HepG2 (cell line): ENCODE measurements around the gene POU2AF3. TPM values are rescaled to one million over a fixed set of nuclear protein-coding genes. Genes with fewer than 3 reads are reported as not detected.
A peak's percentile ranks its signal among the peaks of the same experiment; 100 is the strongest.

Experiments
- AGO2 ChIP-seq: fragments of 200-400 bp; formaldehyde crosslinking; optimal IDR thresholded peaks from 2 replicates; pipeline ENCODE3; 2017; ENCODE audit warnings: mild to moderate bottlenecking, low read depth, low read length, moderate library complexity
- ATM ChIP-seq: fragments of 450-650 bp; IDR thresholded peaks from 2 replicates; pipeline ENCODE4 v1.7.1; 2017; ENCODE audit warnings: mild to moderate bottlenecking, borderline replicate concordance
- CAMTA2 ChIP-seq: sonication (generic); formaldehyde crosslinking; IDR thresholded peaks from 2 replicates; pipeline ENCODE4 v1.4.0; 2020; ENCODE audit warnings: mild to moderate bottlenecking, missing genetic modification reagents, borderline replicate concordance
- DMAP1 ChIP-seq: IDR thresholded peaks from 2 replicates; pipeline ENCODE4 v1.6.1; 2016
- KLF12 ChIP-seq: sonication (generic); formaldehyde crosslinking; IDR thresholded peaks from 2 replicates; pipeline ENCODE4 v1.4.0; 2020; ENCODE audit warnings: missing genetic modification reagents, borderline replicate concordance
- KLF13 ChIP-seq: sonication (generic); formaldehyde crosslinking; IDR thresholded peaks from 2 replicates; pipeline ENCODE4 v1.4.0; 2020; ENCODE audit warnings: mild to moderate bottlenecking, missing genetic modification reagents
- ZFAT ChIP-seq: sonication (generic); formaldehyde crosslinking; conservative IDR thresholded peaks from 2 replicates; pipeline ENCODE4 v1.8.1; 2023; ENCODE audit warnings: missing genetic modification reagents, inconsistent platforms
- ZNF230 ChIP-seq: sonication (generic); formaldehyde crosslinking; IDR thresholded peaks from 2 replicates; pipeline ENCODE4 v1.4.0; 2020; ENCODE audit warnings: mild to moderate bottlenecking, missing genetic modification reagents
- ZNF83 ChIP-seq: sonication (generic); formaldehyde crosslinking; IDR thresholded peaks from 2 replicates; pipeline ENCODE4 v1.4.0; 2020; ENCODE audit warnings: missing genetic modification reagents, mild to moderate bottlenecking, borderline replicate concordance
- ZNF879 ChIP-seq: sonication (generic); formaldehyde crosslinking; IDR thresholded peaks from 2 replicates; pipeline ENCODE4 v1.8.1; 2023; ENCODE audit warnings: missing genetic modification reagents
- polyA plus RNA-seq, 8 experiments: library from polyadenylated mRNA; depleted of rRNA in 3 of 8; stranded (reverse) in 7 of 8; unstranded in 1 of 8; fragments of >200 nt; fragmentation: Illumina TruSeq in 4 of 8; extraction: Trizol in 4 of 8; gene quantifications; 2 replicates each; pipeline versions ENCODE4 v1.2.1 to v1.2.3, GENCODE V29; 2011 to 2016; ENCODE audit warnings: low read depth in 4 of 8, missing spikeins in 1 of 8, mixed read lengths in 1 of 8; ENCODE audit not compliant: insufficient read depth in 1 of 8
- total RNA-seq, 5 experiments: library from RNA; depleted of rRNA; stranded (reverse); fragments of >200 nt; fragmentation: Illumina TruSeq; extraction: Trizol; gene quantifications; 2 replicates each; pipeline ENCODE4 v1.2.3, GENCODE V29; 2016; ENCODE audit warnings: low read depth in 1 of 5
- TF ChIP-seq, protein P1 (sequence below): sonication (generic); formaldehyde crosslinking; IDR thresholded peaks from 2 replicates; pipeline ENCODE4 v1.9.0; 2021; ENCODE audit warnings: missing genetic modification reagents, borderline replicate concordance
- TF ChIP-seq, protein P2 (sequence below): sonication (generic); formaldehyde crosslinking; IDR thresholded peaks from 2 replicates; pipeline ENCODE4 v1.5.0; 2020; ENCODE audit warnings: mild to moderate bottlenecking, missing genetic modification reagents, moderate library complexity
- TF ChIP-seq, protein P3 (sequence below): sonication (generic); formaldehyde crosslinking; IDR thresholded peaks from 2 replicates; pipeline ENCODE4 v1.4.0; 2020; ENCODE audit warnings: missing genetic modification reagents, borderline replicate concordance
- TF ChIP-seq, protein P4 (sequence below): sonication (generic); formaldehyde crosslinking; conservative IDR thresholded peaks from 2 replicates; pipeline ENCODE4 v1.8.0; 2022; ENCODE audit warnings: mild to moderate bottlenecking, moderate library complexity, missing genetic modification reagents
- TF ChIP-seq, protein P5 (sequence below): sonication (generic); formaldehyde crosslinking; IDR thresholded peaks from 2 replicates; pipeline ENCODE4 v1.4.0; 2020; ENCODE audit warnings: missing genetic modification reagents

The POU2AF3 gene
- total and polyA plus RNA-seq, 2 of the 13 experiments (the other 11 are each of a cell fraction or from before 2014, with no cell fraction given), result 7.8 to 71.2 TPM

DNA sequence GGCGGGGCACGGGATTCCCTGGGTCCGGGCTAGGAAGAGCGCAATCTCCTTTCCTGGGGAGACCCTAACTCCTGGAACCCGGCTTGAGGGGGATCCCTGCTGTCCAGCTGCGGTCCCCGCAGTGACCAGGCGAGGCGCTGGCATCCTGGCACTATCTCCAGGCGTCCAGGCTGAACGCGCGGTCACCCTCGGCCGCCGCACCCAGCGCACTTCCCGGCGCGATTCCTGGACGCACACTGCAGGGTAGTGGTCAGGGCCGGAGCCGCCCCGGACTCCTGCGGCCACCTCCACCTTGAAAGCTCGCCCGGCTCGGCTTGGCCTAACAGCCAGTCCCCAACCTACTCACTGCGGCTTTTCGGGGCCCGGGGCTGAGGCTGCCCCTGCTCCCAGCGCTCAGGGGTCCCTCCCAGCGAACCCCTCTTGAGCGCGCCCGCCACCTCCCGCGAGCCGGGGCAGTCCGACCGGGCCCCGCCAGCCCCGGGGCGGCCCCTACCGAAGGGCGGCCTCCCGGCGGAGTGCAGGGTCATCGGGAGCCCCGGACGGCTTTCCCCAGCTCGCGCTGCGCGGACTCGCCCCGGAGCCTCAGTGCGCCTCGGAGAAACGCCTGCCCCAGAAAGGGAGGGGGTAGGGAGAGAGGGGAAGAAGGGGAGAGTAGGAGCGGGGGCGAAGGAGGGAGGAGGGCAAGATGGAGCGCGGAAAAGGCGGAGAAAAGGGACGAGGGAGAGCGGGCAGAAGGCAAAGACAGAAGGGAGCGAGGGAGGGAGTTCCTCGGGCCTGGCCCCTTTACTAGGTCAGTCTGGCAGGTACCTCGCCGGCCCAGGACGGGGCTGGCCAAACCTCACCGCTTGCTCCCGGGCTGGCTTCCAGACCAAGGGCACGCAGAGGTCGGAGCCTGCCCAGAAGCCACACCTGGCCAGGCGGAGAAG lies 1.0 kb downstream of the POU2AF3 start (continued):
- TF ChIP-seq ZNF879 (CRISPR knock-in tag) (no peak), ZFAT (no peak), KLF12 (CRISPR knock-in tag) (peak; percentile 42; the same call in 1 of the 2 replicates), ZNF83 (CRISPR knock-in tag) (no peak), CAMTA2 (CRISPR knock-in tag) (no peak), KLF13 (CRISPR knock-in tag) (no peak), ATM (no peak), AGO2 (peak; percentile 97), DMAP1 (CRISPR knock-in tag) (peak; percentile 50; the same call in 1 of the 2 replicates), ZNF230 (CRISPR knock-in tag) (0 out of 2 replicates have a peak, but pooled peaks have one; percentile 64)
- TF ChIP-seq, protein P1, sequence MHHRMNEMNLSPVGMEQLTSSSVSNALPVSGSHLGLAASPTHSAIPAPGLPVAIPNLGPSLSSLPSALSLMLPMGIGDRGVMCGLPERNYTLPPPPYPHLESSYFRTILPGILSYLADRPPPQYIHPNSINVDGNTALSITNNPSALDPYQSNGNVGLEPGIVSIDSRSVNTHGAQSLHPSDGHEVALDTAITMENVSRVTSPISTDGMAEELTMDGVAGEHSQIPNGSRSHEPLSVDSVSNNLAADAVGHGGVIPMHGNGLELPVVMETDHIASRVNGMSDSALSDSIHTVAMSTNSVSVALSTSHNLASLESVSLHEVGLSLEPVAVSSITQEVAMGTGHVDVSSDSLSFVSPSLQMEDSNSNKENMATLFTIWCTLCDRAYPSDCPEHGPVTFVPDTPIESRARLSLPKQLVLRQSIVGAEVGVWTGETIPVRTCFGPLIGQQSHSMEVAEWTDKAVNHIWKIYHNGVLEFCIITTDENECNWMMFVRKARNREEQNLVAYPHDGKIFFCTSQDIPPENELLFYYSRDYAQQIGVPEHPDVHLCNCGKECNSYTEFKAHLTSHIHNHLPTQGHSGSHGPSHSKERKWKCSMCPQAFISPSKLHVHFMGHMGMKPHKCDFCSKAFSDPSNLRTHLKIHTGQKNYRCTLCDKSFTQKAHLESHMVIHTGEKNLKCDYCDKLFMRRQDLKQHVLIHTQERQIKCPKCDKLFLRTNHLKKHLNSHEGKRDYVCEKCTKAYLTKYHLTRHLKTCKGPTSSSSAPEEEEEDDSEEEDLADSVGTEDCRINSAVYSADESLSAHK (CRISPR knock-in tag), result no peak
- TF ChIP-seq, protein P2, sequence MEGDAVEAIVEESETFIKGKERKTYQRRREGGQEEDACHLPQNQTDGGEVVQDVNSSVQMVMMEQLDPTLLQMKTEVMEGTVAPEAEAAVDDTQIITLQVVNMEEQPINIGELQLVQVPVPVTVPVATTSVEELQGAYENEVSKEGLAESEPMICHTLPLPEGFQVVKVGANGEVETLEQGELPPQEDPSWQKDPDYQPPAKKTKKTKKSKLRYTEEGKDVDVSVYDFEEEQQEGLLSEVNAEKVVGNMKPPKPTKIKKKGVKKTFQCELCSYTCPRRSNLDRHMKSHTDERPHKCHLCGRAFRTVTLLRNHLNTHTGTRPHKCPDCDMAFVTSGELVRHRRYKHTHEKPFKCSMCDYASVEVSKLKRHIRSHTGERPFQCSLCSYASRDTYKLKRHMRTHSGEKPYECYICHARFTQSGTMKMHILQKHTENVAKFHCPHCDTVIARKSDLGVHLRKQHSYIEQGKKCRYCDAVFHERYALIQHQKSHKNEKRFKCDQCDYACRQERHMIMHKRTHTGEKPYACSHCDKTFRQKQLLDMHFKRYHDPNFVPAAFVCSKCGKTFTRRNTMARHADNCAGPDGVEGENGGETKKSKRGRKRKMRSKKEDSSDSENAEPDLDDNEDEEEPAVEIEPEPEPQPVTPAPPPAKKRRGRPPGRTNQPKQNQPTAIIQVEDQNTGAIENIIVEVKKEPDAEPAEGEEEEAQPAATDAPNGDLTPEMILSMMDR (CRISPR knock-in tag), result peak; percentile 80
- TF ChIP-seq, protein P3, sequence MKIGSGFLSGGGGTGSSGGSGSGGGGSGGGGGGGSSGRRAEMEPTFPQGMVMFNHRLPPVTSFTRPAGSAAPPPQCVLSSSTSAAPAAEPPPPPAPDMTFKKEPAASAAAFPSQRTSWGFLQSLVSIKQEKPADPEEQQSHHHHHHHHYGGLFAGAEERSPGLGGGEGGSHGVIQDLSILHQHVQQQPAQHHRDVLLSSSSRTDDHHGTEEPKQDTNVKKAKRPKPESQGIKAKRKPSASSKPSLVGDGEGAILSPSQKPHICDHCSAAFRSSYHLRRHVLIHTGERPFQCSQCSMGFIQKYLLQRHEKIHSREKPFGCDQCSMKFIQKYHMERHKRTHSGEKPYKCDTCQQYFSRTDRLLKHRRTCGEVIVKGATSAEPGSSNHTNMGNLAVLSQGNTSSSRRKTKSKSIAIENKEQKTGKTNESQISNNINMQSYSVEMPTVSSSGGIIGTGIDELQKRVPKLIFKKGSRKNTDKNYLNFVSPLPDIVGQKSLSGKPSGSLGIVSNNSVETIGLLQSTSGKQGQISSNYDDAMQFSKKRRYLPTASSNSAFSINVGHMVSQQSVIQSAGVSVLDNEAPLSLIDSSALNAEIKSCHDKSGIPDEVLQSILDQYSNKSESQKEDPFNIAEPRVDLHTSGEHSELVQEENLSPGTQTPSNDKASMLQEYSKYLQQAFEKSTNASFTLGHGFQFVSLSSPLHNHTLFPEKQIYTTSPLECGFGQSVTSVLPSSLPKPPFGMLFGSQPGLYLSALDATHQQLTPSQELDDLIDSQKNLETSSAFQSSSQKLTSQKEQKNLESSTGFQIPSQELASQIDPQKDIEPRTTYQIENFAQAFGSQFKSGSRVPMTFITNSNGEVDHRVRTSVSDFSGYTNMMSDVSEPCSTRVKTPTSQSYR (CRISPR knock-in tag), result peak; percentile 48; the same call in 1 of the 2 replicates
- TF ChIP-seq, protein P4, sequence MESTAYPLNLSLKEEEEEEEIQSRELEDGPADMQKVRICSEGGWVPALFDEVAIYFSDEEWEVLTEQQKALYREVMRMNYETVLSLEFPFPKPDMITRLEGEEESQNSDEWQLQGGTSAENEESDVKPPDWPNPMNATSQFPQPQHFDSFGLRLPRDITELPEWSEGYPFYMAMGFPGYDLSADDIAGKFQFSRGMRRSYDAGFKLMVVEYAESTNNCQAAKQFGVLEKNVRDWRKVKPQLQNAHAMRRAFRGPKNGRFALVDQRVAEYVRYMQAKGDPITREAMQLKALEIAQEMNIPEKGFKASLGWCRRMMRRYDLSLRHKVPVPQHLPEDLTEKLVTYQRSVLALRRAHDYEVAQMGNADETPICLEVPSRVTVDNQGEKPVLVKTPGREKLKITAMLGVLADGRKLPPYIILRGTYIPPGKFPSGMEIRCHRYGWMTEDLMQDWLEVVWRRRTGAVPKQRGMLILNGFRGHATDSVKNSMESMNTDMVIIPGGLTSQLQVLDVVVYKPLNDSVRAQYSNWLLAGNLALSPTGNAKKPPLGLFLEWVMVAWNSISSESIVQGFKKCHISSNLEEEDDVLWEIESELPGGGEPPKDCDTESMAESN, result no peak; the same call in none of the 2 replicates
- TF ChIP-seq, protein P5, sequence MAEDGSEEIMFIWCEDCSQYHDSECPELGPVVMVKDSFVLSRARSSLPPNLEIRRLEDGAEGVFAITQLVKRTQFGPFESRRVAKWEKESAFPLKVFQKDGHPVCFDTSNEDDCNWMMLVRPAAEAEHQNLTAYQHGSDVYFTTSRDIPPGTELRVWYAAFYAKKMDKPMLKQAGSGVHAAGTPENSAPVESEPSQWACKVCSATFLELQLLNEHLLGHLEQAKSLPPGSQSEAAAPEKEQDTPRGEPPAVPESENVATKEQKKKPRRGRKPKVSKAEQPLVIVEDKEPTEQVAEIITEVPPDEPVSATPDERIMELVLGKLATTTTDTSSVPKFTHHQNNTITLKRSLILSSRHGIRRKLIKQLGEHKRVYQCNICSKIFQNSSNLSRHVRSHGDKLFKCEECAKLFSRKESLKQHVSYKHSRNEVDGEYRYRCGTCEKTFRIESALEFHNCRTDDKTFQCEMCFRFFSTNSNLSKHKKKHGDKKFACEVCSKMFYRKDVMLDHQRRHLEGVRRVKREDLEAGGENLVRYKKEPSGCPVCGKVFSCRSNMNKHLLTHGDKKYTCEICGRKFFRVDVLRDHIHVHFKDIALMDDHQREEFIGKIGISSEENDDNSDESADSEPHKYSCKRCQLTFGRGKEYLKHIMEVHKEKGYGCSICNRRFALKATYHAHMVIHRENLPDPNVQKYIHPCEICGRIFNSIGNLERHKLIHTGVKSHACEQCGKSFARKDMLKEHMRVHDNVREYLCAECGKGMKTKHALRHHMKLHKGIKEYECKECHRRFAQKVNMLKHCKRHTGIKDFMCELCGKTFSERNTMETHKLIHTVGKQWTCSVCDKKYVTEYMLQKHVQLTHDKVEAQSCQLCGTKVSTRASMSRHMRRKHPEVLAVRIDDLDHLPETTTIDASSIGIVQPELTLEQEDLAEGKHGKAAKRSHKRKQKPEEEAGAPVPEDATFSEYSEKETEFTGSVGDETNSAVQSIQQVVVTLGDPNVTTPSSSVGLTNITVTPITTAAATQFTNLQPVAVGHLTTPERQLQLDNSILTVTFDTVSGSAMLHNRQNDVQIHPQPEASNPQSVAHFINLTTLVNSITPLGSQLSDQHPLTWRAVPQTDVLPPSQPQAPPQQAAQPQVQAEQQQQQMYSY (CRISPR knock-in tag), result no peak
